Neural cell (in vitro differentiated cells): Measurements from ENCODE around the gene PHLDB1.

ENCODE experiments used
- CTCF ChIP-seq: fragments of 450-650 bp; IDR thresholded peaks from 2 replicates; pipeline ENCODE4 v1.5.1; 2014; ENCODE audit warnings: antibody characterized with exemption, mild to moderate bottlenecking, moderate library complexity; ENCODE audit not compliant: poor library complexity, severe bottlenecking
- EP300 ChIP-seq: fragments of 450-650 bp; conservative IDR thresholded peaks from 2 replicates; pipeline ENCODE4 v1.6.1; 2014; ENCODE audit warnings: antibody characterized with exemption, mild to moderate bottlenecking, moderate library complexity; ENCODE audit not compliant: poor library complexity, severe bottlenecking

- no peak for TF ChIP-seq EP300
- no peak for TF ChIP-seq CTCF
Measured at GRCh38 chr11:118636569-118637290, 29.3 kb downstream of the PHLDB1 start.
